Stimulated activated CD8-positive, alpha-beta memory T cell treated with anti-CD3 and anti-CD28 coated beads, Interleukin-7, amount 100 ng/mL, for 24 hours (primary cell): ENCODE data around the gene TRAF2.

Experiments used
- DNase-seq: peaks from one replicate; pipeline ENCODE4 v3.0.0-alpha.2; 2020; ENCODE audit warnings: low read depth

TRAF2 gene

DNA sequence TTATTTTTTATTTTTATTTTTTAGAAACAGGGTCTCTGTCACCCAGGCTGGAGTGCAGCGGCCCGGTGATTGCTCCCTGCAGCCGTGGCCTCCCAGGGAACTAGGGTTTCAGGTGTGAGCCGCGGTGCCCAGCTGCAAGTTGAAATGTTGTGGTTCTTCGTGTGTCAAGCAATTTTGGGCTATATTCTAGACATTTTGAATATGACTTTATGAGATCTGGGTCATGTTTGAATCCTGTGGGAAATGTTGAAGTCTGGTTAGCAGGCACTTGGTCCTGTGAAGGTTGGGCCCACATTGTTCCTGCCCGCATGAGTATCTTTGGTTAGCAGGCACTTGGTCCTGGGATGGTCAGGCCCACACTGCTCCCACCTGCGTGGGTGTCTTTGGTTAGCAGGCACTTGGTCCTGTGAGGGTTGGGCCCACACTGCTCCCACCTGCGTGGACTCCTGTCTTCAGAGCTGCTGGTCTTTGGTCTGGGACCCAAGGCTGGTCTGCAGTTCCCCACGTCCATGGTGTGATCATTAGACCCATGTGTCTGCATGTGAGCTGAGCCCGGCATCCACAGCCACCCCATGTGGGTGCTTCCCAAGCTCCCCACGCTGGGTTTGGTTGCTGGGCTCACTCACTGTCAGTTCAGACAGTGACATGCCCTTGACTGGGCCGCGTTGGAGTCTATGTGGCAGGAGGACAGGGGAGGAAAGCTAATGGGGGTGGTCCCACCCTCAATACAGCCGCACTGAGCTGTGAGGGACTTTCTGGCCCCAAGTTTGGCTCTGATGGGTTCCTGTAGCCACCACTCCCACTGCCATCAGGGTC is 51.1 kb downstream of the TRAF2 start:
- DNase-seq: no peak

DNA sequence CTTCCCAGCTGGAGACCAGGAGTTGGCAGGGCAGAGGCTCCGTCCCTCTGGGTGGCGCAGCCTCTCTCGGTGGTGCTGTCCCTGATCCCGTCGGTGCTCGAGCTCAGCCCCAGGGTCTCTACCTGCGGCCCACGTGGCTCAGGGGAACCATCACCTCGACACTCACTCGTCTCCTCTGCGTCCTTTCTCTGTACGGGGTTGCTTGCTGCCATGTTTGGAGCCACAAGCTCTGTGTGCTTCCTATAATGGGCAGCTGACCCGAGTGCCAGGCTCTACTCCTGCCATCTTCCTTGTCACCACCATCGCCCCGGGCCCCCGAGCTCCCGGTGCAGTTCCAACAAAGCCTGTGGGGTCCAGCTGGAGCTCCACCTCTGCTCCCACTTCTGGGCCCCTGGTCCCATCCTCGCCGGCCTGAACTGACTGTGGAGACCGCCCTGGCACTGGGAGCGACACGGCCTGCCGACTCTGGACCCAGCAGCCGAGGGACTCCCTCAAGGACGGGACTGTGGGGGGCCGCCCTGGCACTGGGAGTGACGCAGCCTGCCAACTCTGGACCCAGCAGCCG is 53.2 kb downstream of the TRAF2 start:
- no peak for DNase-seq

GRCh38 chr9:136939996-136940525 is 53.7 kb downstream of the TRAF2 start:
- DNase-seq: no peak

GRCh38 chr9:136940526-136941230 is 54.4 kb downstream of the TRAF2 start:
- no peak for DNase-seq

DNA sequence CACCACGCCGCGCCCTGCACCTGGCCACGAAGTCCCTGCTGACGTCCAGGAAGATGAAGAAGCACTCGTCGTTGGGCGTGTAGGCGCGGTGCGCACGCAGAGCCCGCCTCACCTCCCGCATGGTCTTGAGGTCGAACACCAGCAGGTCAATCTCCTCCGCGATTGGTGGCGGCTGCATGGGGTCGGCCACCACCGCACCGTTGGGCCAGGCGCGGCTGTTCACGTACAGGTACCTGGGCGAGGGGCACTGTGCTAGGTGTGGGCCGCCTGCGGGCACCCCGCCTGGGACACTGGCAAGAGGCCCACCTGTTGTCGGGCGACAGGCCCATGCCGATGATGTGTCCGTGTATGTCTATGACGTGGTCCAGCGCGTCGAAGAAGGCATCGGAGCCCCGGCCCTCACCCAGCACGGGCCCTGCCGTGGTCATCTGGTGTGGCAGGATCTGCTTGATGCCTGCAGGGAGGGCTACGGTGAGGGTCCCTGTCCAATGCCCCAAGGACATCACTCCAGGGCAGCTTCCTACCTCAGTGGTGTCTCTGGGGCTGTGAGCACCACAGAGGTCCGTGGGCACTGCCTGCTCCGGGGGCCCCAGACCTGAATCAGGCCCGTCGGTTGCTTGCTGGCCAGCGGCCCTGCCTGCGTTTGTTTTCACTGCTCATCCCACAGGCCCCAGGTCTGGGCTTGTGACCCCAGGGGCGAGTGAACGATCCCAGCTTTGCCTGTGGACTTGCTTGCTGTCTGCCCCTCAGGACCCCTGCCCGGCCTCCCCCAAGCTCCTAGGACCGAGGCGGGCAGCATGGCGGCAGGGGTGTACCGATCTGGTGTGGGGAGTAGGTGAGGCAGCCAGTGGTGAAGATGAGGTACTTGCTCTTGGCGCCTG is 55.2 kb downstream of the TRAF2 start:
- no peak for DNase-seq

DNA sequence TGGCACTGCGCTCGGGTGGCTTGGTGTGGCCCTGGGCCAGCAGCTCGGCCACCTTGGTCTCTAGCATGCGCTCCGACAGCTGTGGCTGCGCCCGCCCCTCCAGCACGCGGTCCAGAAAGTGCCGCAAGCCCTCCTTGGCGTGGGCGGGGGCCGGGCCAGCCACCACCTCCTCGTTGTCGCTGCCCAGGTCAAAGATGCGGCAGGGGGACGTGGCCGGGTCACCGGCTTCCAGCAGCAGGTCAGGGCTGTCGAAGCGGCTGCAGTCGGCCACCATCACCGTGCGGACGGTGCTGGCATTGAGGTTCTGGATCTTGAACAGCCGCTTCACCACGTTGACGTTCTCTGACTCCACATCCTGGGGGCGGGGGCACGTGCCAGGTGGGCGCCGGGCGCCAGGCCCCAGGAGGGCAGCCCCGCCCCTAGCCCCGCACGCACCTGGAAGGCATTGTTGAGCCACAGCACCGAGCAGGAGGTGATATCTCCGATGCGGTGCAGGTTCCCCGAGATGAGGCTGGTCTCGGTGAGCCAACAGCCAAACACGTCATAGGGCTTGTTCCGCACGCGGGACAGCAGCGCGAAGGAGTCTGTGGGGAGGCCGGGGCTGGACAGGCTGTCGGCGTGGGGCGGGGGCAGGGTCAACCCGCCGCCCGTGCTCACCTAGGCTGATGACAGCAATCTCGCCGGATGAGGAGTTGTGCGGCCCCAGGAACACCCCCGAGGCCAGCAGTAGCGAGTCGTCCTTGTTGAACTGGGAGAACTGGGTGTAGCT is 56.0 kb downstream of the TRAF2 start:
- DNase-seq: no peak

GRCh38 chr9:136942881-136943230 is 56.5 kb downstream of the TRAF2 start:
- no peak for DNase-seq

DNA sequence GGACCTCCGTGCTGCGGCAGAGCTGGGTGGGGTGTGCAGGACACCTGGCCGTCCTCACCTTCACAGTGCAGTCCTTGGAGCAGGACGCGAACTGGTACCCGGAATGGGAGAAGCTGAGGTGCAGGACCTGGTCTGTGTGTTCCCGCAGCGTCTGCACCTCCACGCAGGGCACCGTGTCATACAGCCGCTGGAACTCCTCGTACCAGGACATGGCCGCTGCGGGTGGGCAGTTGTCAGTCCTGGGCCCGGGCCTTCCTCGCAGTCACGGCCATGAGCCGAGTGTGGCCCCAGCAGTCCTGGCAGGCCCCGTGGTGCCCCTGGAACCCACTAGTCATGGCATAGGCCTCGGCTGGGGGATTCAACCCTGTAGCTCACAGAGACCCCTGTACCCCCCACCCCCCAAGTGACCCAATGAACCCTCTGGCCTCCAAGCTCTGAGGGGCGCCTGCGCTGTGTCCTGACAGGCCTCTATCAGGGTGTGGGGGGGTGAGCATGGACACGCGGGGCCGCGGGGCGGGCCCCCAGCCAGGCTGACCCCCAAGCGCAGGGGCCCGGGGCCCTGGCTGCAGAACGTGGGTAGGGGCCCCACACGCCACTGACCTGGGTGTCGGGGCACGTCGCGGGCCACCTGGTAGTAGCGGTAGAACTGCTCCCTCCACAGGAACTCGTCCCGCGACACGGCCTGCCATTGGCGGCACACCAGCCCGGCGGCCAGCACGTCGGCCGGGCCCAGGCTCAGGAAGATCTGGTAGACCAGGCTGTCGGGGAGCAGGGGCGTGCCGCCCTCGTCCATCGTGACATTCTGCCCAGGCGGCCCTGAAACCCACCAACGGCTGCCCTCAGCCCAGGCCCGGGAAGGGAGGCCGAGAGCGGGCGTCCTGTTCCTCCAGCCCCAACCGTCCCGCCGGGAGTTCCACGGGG is 57.2 kb downstream of the TRAF2 start:
- no peak for DNase-seq

- DNase-seq: no peak
These were observed 57.8 kb downstream of the TRAF2 start for GRCh38 chr9:136944212-136944518.

DNA sequence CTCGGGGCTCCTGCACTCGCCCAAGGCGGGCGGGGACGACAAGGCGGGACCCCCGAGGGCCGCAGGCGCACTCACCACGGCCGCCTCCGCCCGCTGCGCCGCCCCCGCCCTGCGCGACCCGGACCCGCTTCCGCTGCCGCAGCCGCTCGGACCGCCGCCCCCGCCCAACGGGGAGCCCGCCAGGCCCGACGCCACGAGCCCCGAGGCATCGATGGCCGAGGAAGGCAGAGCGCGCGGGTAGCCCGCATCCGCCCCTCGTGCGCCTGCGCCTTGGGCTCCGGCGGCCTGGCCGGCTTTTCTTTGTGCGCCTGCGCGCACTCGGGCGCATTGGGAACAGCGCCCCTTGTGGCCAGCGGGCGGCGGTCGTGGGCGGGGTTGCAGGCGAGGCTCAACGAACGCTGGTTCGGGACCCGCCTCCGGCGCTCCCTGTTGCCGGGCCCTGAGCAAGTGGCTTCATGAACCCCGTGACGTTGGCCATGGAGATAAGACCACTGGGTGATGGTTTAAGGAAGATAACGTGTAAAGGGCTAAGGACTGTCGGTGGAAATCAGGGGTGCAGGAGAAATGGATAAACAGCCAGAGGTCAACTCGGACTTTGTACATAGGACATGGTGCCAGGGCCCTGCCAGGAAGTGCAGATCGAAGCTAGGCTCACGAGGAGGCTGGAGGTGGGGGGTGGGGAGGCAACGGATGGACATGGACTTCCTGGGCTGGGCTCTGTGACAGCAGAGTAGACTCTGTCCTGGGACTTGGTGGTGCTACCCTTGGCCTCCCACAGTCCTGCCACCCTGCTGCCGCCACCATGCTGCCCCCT is 58.4 kb downstream of the TRAF2 start, which contains the start of the genes C8G and FBXW5:
Gene C8G, plus strand, starts transcription at position 725 of the 814 bp plus-strand sequence. Its CDS starts 78 bp downstream, at position 803.
Gene FBXW5, minus strand, starts transcription at position 220 of the 814 bp plus-strand sequence. CDS start 655 bp downstream, outside the sequence.
- peak; percentile 83 for DNase-seq

- no peak for DNase-seq
These were observed 59.3 kb downstream of the TRAF2 start for GRCh38 chr9:136945333-136946227.

GRCh38 chr9:136946228-136947027 is 60.1 kb downstream of the TRAF2 start:
- no peak for DNase-seq

- no peak for DNase-seq
These were observed 60.9 kb downstream of the TRAF2 start for GRCh38 chr9:136947028-136947891.

DNA sequence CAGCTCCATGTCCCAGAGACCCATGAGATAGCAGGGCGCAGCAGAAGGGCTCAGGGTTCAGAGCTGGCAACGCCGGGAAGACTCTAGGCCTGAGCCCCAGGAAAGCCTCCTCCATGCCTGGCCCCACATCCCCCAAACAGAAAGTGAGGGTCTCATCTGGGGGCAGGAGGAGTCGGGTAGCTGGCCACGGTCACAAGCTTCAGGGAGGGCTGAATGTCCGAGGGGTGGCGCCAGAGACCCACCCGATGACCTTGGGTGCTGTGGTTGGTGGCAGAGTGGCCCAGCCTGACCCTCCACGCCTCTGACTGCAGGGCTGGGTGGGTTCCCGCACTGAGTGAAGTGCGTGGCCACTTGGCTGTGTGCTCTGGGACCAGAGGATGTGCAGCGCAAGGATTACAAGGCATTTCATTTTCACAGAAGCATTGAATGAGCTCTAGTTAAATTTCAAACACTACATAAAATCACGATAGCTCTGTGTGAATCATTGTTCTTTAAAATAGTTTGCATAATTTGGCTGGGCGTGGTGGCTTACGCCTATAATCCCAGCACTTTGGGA is 61.7 kb downstream of the TRAF2 start:
- DNase-seq: no peak

DNA sequence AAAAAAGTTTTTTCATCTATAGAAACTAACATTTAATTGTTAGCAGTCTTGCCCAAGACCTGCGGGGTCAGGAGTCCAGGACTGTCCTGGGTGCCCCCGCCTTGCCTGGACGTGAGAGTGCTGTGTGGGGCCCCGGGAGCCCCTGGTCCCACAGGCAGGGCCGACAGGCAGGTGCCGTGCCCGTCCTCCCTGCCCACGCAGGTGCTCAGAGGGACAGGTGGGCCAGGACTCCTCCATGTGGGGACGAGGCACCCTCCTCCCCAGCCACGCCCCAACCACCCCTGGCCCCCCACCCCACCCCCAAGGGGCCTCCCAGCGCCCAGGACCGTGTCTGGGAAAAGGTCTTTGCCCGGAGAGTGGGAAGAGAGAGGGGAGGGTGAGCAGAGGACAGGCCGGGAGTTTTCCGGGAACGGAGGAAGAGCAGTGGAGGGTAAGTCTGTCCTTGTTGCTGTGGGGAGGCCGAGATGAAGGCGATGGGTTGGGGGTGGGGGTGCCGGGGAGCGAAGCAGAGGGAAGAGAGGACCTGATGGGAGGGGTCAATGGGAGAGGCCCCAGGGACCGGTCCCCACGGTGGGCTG is 63.0 kb downstream of the TRAF2 start:
- no peak for DNase-seq
